K562 (cell line): ENCODE data around the gene PAQR6. TPM values are rescaled to one million over a fixed set of nuclear protein-coding genes. Genes with fewer than 3 reads are reported as not detected.
A peak's percentile ranks its signal among the peaks of the same experiment; 100 is the strongest.

Experiments used
- ATAC-seq: fragments of 200-7000 bp; cut with Tn5 transposase; 3 replicates; pipeline ENCODE4 v1.9.1; 2020; ENCODE audit warnings: moderate library complexity
- BruUV-seq: library from RNA; stranded (reverse); fragments of 400-500 nt; replicated peaks from 2 replicates; lab custom pipeline; 2021; lab: Mats Ljungman, UMichigan
- CTCF ChIA-PET: fragments of 300-600 bp; formaldehyde crosslinking; extraction: SDS; loops from one replicate; lab custom pipeline; 2021; ENCODE audit warnings: low intra/inter-chr PET ratio; lab: Yijun Ruan, JAX
- POLR2A ChIA-PET: fragments of 300-600, 350-650 bp; sonication (Branson Sonifier 250); formaldehyde crosslinking; extraction: SDS; loops from one replicate; lab custom pipeline; 2021; ENCODE audit warnings: antibody characterized with exemption, inconsistent platforms; lab: Yijun Ruan, JAX
- DNase-seq, 4 experiments: peaks; one replicate each; pipeline versions ENCODE4 v3.0.0 to v3.0.0-alpha.2; 2011 to 2018; ENCODE audit warnings: low spot score in 3 of 4, mixed read lengths in 3 of 4; ENCODE audit errors: extremely low read depth in 1 of 4
- FAIRE-seq: peaks from 2 replicates; lab custom pipeline; 2011; peaks lifted over from hg19 to GRCh38; lab: Jason Lieb, UNC
- H2AFZ ChIP-seq: 2 replicates; pipeline ENCODE4 v1.6.0; 2011; ENCODE audit warnings: low read depth, low read length, control low read depth, inconsistent platforms
- H3K27ac ChIP-seq: fragments of 200-600 bp; 3 replicates; pipeline ENCODE4 v1.8.0; 2011; ENCODE audit warnings: low read depth, mild to moderate bottlenecking, control low read depth, inconsistent platforms, low read length, moderate library complexity, mixed read lengths; ENCODE audit errors: extremely low read depth
- H3K27me3 ChIP-seq, 2 experiments: fragments of 300-600 bp in 1 of 2; 2 replicates in 1 of 2; 3 replicates in 1 of 2; pipeline versions ENCODE4 v1.6.0 to v1.8.0; 2011; ENCODE audit warnings: inconsistent platforms in 2 of 2, low read length in 2 of 2, mild to moderate bottlenecking in 1 of 2, mixed read lengths in 1 of 2, moderate library complexity in 1 of 2; ENCODE audit not compliant: control insufficient read depth in 2 of 2, insufficient read depth in 2 of 2
- H3K36me3 ChIP-seq: fragments of 300-600 bp; 3 replicates; pipeline ENCODE4 v1.8.0; 2011; ENCODE audit warnings: mild to moderate bottlenecking, low read length, inconsistent platforms; ENCODE audit not compliant: control insufficient read depth, insufficient read depth
- H3K4me1 ChIP-seq, 2 experiments: fragments of 200-600 bp in 1 of 2; replicated peaks in 1 of 2; 2 replicates in 1 of 2; 3 replicates in 1 of 2; pipeline versions ENCODE4 v1.5.1 to v1.8.0; 2011; ENCODE audit warnings: inconsistent platforms in 2 of 2, low read length in 2 of 2, mild to moderate bottlenecking in 1 of 2, mixed read lengths in 1 of 2, moderate library complexity in 1 of 2; ENCODE audit not compliant: control insufficient read depth in 2 of 2, insufficient read depth in 2 of 2
- H3K4me2 ChIP-seq: 2 replicates; pipeline ENCODE4 v1.6.1; 2011; ENCODE audit warnings: low read length, control low read depth, inconsistent platforms, mixed read lengths; ENCODE audit not compliant: insufficient read depth
- H3K4me3 ChIP-seq: fragments of 200-600 bp; sonication (generic), shearing (Covaris generic); 2 replicates; pipeline ENCODE4 v1.5.1; 2016; ENCODE audit warnings: control low read depth, inconsistent platforms
- H3K79me2 ChIP-seq: fragments of 200-600 bp; 3 replicates; pipeline ENCODE4 v1.8.0; 2011; ENCODE audit warnings: low read length, inconsistent platforms; ENCODE audit not compliant: control insufficient read depth, insufficient read depth
- H3K9ac ChIP-seq, 2 experiments: 2 replicates each; pipeline versions ENCODE4 v1.6.0 to v1.6.1; 2011; ENCODE audit warnings: low read depth in 2 of 2, low read length in 2 of 2, control low read depth in 1 of 2, inconsistent platforms in 1 of 2, mild to moderate bottlenecking in 1 of 2, mixed read lengths in 1 of 2; ENCODE audit not compliant: insufficient read depth in 1 of 2
- H3K9me1 ChIP-seq: one replicate; pipeline ENCODE4 v1.6.0; 2011; ENCODE audit warnings: inconsistent platforms, mild to moderate bottlenecking, low read length, moderate library complexity; ENCODE audit not compliant: control insufficient read depth, insufficient read depth
- H3K9me3 ChIP-seq: replicated peaks from 2 replicates; pipeline ENCODE4 v1.5.1; 2011; ENCODE audit warnings: low read depth, low read length, inconsistent platforms; ENCODE audit not compliant: control insufficient read depth, insufficient read depth
- H4K20me1 ChIP-seq: replicated peaks from 2 replicates; pipeline ENCODE4 v1.6.1; 2011; ENCODE audit warnings: low read length, inconsistent platforms, mixed read lengths; ENCODE audit not compliant: control insufficient read depth, insufficient read depth
- CTBP1 ChIP-seq: fragments of 450-650 bp; IDR thresholded peaks from 2 replicates; pipeline ENCODE4 v1.6.1; 2016; ENCODE audit warnings: borderline replicate concordance
- ELF4 ChIP-seq: fragments of 450-650 bp; formaldehyde crosslinking; IDR thresholded peaks from 2 replicates; pipeline ENCODE4 v1.4.0; 2022; ENCODE audit warnings: missing genetic modification characterization
- HEY1 ChIP-seq: fragments of 250-450 bp; sonication (Bioruptor Pico); IDR thresholded peaks from 2 replicates; pipeline ENCODE4 v1.5.0; 2020; ENCODE audit warnings: mild to moderate bottlenecking, moderate library complexity, borderline replicate concordance
- POLR2G ChIP-seq: fragments of 200-400 bp; formaldehyde crosslinking; IDR thresholded peaks from 2 replicates; pipeline ENCODE4 v1.6.1; 2017; ENCODE audit warnings: low read depth, mild to moderate bottlenecking, antibody characterized with exemption, low read length, moderate library complexity
- RAD21 ChIP-seq, 2 experiments: fragments of 250-450 bp in 1 of 2; fragments of 450-650 bp in 1 of 2; sonication (Bioruptor Pico) in 1 of 2; formaldehyde crosslinking in 1 of 2; IDR thresholded peaks in 1 of 2; conservative IDR thresholded peaks in 1 of 2; 2 replicates each; pipeline versions ENCODE4 v1.4.0 to v1.8.0; 2020 to 2022; ENCODE audit warnings: mild to moderate bottlenecking in 2 of 2, moderate library complexity in 1 of 2
- SP1 ChIP-seq: sonication (generic); formaldehyde crosslinking; IDR thresholded peaks from 2 replicates; pipeline ENCODE4 v1.8.1; 2022; ENCODE audit warnings: mild to moderate bottlenecking, missing genetic modification reagents
- WGBS: fragments of 100-300 bp; shearing (Covaris generic); methylation state at CpG from one replicate; pipeline ENCODE4 v1.1.6; 2016; ENCODE audit warnings: low coverage, mixed read lengths; ENCODE audit not compliant: insufficient coverage; ENCODE audit errors: missing lambda C conversion rate; 5-methylcytosine and 5-hydroxymethylcytosine counted together
- in situ Hi-C: fragments of 300-500 bp; cut with MboI; formaldehyde crosslinking; loops from 4 replicates; pipeline ENCODE4 v1.15.0; 2018; ENCODE audit warnings: inconsistent platforms, mixed read lengths
- intact Hi-C: fragments of 100-400 bp; cut with micrococcal nuclease; formaldehyde crosslinking; loops from 2 replicates; pipeline ENCODE4 v1.14.2; 2022
- polyA plus RNA-seq, 8 experiments: library from polyadenylated mRNA; depleted of rRNA in 4 of 8; stranded (reverse) in 5 of 8; unstranded in 3 of 8; fragments of >200 nt; fragmentation: Nextera tagmentation in 2 of 8; fragmentation: Illumina TruSeq in 1 of 8; extraction: Ambion mirVana in 2 of 8; extraction: Trizol in 1 of 8; gene quantifications; 2 replicates each; pipeline versions ENCODE4 v1.2.1 to v1.2.3, GENCODE V29; 2011 to 2014; ENCODE audit warnings: inconsistent platforms in 1 of 8, missing spikeins in 1 of 8
- total RNA-seq, 7 experiments: library from RNA; depleted of rRNA in 6 of 7; stranded (reverse); fragments of >200 nt in 6 of 7; fragmentation: Illumina TruSeq in 2 of 7; extraction: Trizol in 2 of 7; gene quantifications; 2 replicates each; pipeline versions ENCODE4 v1.2.1 to v1.2.3, GENCODE V29; 2011 to 2021; ENCODE audit warnings: low replicate concordance in 1 of 7

The PAQR6 gene
- total and polyA plus RNA-seq, 9 of the 15 experiments (the other 6 are each of a cell fraction or from before 2014, with no cell fraction given) = 0.07 to 1.8 (median 0.62) TPM

DNA sequence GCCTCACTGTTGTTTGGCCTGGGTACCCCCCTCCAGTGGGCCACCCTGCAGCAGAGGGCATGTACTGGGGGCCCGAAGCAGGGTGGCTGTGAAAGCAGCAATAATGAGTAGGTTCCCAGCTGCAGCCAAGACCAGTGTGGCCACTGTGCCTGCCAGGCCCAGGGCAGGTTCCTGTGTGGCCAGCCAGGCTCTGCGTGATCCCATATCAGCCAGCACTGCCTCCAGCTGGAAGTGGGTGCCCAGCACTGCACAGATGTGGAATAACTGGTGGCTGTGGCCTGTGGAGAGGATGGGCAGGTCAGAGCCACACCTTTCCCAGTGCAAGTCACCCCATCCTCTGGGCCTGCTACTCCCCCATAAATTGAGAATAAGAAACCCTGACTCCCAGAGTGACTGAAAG, 3.7 kb downstream of the PAQR6 start:
- no peaks in the 10 kb centered on the region for H3K79me2 ChIP-seq
- 83% methylated on average over 2 of the region's 2 CpGs for WGBS
- no peak overlapping the region for H3K4me2 ChIP-seq
- no peaks in the 10 kb centered on the region; the same call in 1 of the 2 replicates for H4K20me1 ChIP-seq
- H3K27me3 ChIP-seq = no peaks in the 10 kb centered on the region
- H3K9ac ChIP-seq = no peak overlapping the region; a peak in 2 of 4 replicates
- ChIA-PET POLR2A (interaction anchor here (0.6 to 0.9 kb wide), 4 partner anchors 14 to 103 kb away, joined by 3 to 4 read pairs (median 3); no protein-coding TSS in a partner anchor), CTCF (no interaction called here)
- DNase-seq (no peak), ATAC-seq (no peak), FAIRE-seq (no peak)
- in situ Hi-C loops (no loop called here), intact Hi-C loops (no loop called here)
- TF ChIP-seq HEY1 (CRISPR knock-in tag) (no peak), SP1 (CRISPR knock-in tag) (0 out of 2 replicates have a peak, but pooled peaks have one; percentile 21)
- H3K4me3 ChIP-seq = no peak overlapping the region
- H3K27ac ChIP-seq = no peak overlapping the region
- H3K9me1 ChIP-seq = peaks cover 3% of the 10 kb centered on the region
- peaks cover 0 to 53% of the 10 kb centered on the region in 2 experiments; a peak in 3 of 5 replicates for H3K4me1 ChIP-seq
- H2AFZ ChIP-seq = no peak overlapping the region
- peaks cover 11% of the 10 kb centered on the region; the same call in 1 of the 3 replicates for H3K36me3 ChIP-seq
- no peaks in the 10 kb centered on the region for H3K9me3 ChIP-seq
- no TSS peak for BruUV-seq

DNA sequence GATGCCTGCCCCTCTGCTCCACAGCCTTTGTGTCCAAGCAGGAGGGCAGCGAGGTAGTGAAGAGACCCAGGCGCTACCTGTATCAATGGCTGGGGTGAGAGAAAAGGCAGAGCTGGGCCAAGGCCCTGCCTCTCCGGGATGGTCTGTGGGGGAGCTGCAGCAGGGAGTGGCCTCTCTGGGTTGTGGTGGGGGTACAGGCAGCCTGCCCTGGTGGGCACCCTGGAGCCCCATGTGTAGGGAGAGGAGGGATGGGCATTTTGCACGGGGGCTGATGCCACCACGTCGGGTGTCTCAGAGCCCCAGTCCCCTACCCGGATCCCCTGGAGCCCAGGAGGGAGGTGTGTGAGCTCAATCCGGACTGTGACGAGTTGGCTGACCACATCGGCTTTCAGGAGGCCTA, 5.1 kb downstream of the PAQR6 start:
- POLR2A ChIA-PET = interaction anchor here (0.6 to 2.0 kb wide), 5 partner anchors 9 to 87 kb away, joined by 3 to 7 read pairs (median 5); no protein-coding TSS in a partner anchor
- Histone ChIP-seq H3K9me3 (no peaks in the 10 kb centered on the region), H3K27me3 (no peaks in the 10 kb centered on the region), H3K4me2 (no peak overlapping the region), H3K36me3 (peaks cover 17% of the 10 kb centered on the region; the same call in 2 of the 3 replicates), H3K4me1 (peaks cover 0 to 48% of the 10 kb centered on the region in 2 experiments; a peak in 3 of 5 replicates), H3K9me1 (peaks cover 3% of the 10 kb centered on the region), H4K20me1 (no peaks in the 10 kb centered on the region; the same call in 1 of the 2 replicates), H3K79me2 (no peaks in the 10 kb centered on the region), H3K4me3 (no peak overlapping the region), H3K27ac (no peak overlapping the region), H2AFZ (no peak overlapping the region), H3K9ac (peak overlapping the region in 1 of 2 experiments; percentile 79; a peak in 2 of 4 replicates)
- DNase-seq (no peak), FAIRE-seq (no peak), ATAC-seq (no peak)
- CTCF ChIA-PET = interaction anchor here (0.5 kb wide), 1 partner anchor 520 kb away, joined by 3 read pairs; no protein-coding TSS in a partner anchor
- in situ Hi-C loops (no loop called here), intact Hi-C loops (no loop called here)
- no TSS peak for BruUV-seq
- TF ChIP-seq POLR2G (peak; percentile 47), ELF4 (CRISPR knock-in tag) (no peak), RAD21 (CRISPR knock-in tag; conservative IDR thresholded peaks at IDR 0.05 in 1 of 2, IDR thresholded peaks at IDR 0.05 in 1 of 2) (no peak), CTBP1 (no peak)
- WGBS = 44% methylated on average over 7 of the region's 10 CpGs
